K562 (cell line): ENCODE data around the gene RBM12. TPM values are rescaled to one million over a fixed set of nuclear protein-coding genes. Genes with fewer than 3 reads are reported as not detected.

Source experiments
- ATAC-seq: fragments of 200-7000 bp; cut with Tn5 transposase; 3 replicates; pipeline ENCODE4 v1.9.1; 2020; ENCODE audit warnings: moderate library complexity
- BruUV-seq: library from RNA; stranded (reverse); fragments of 400-500 nt; replicated peaks from 2 replicates; lab custom pipeline; 2021; lab: Mats Ljungman, UMichigan
- CTCF ChIA-PET: fragments of 300-600 bp; formaldehyde crosslinking; extraction: SDS; loops from one replicate; lab custom pipeline; 2021; ENCODE audit warnings: low intra/inter-chr PET ratio; lab: Yijun Ruan, JAX
- POLR2A ChIA-PET: fragments of 300-600, 350-650 bp; sonication (Branson Sonifier 250); formaldehyde crosslinking; extraction: SDS; loops from one replicate; lab custom pipeline; 2021; ENCODE audit warnings: antibody characterized with exemption, inconsistent platforms; lab: Yijun Ruan, JAX
- DNase-seq, 4 experiments: peaks; one replicate each; pipeline versions ENCODE4 v3.0.0 to v3.0.0-alpha.2; 2011 to 2018; ENCODE audit warnings: low spot score in 3 of 4, mixed read lengths in 3 of 4; ENCODE audit errors: extremely low read depth in 1 of 4
- FAIRE-seq: peaks from 2 replicates; lab custom pipeline; 2011; peaks lifted over from hg19 to GRCh38; lab: Jason Lieb, UNC
- H2AFZ ChIP-seq: 2 replicates; pipeline ENCODE4 v1.6.0; 2011; ENCODE audit warnings: low read depth, low read length, control low read depth, inconsistent platforms
- H3K27ac ChIP-seq: fragments of 200-600 bp; 3 replicates; pipeline ENCODE4 v1.8.0; 2011; ENCODE audit warnings: low read depth, mild to moderate bottlenecking, control low read depth, inconsistent platforms, low read length, moderate library complexity, mixed read lengths; ENCODE audit errors: extremely low read depth
- H3K27me3 ChIP-seq, 2 experiments: fragments of 300-600 bp in 1 of 2; 2 replicates in 1 of 2; 3 replicates in 1 of 2; pipeline versions ENCODE4 v1.6.0 to v1.8.0; 2011; ENCODE audit warnings: inconsistent platforms in 2 of 2, low read length in 2 of 2, mild to moderate bottlenecking in 1 of 2, mixed read lengths in 1 of 2, moderate library complexity in 1 of 2; ENCODE audit not compliant: control insufficient read depth in 2 of 2, insufficient read depth in 2 of 2
- H3K36me3 ChIP-seq: fragments of 300-600 bp; 3 replicates; pipeline ENCODE4 v1.8.0; 2011; ENCODE audit warnings: mild to moderate bottlenecking, low read length, inconsistent platforms; ENCODE audit not compliant: control insufficient read depth, insufficient read depth
- H3K4me1 ChIP-seq, 2 experiments: fragments of 200-600 bp in 1 of 2; replicated peaks in 1 of 2; 2 replicates in 1 of 2; 3 replicates in 1 of 2; pipeline versions ENCODE4 v1.5.1 to v1.8.0; 2011; ENCODE audit warnings: inconsistent platforms in 2 of 2, low read length in 2 of 2, mild to moderate bottlenecking in 1 of 2, mixed read lengths in 1 of 2, moderate library complexity in 1 of 2; ENCODE audit not compliant: control insufficient read depth in 2 of 2, insufficient read depth in 2 of 2
- H3K4me2 ChIP-seq: 2 replicates; pipeline ENCODE4 v1.6.1; 2011; ENCODE audit warnings: low read length, control low read depth, inconsistent platforms, mixed read lengths; ENCODE audit not compliant: insufficient read depth
- H3K4me3 ChIP-seq: fragments of 200-600 bp; sonication (generic), shearing (Covaris generic); 2 replicates; pipeline ENCODE4 v1.5.1; 2016; ENCODE audit warnings: control low read depth, inconsistent platforms
- H3K79me2 ChIP-seq: fragments of 200-600 bp; 3 replicates; pipeline ENCODE4 v1.8.0; 2011; ENCODE audit warnings: low read length, inconsistent platforms; ENCODE audit not compliant: control insufficient read depth, insufficient read depth
- H3K9ac ChIP-seq, 2 experiments: 2 replicates each; pipeline versions ENCODE4 v1.6.0 to v1.6.1; 2011; ENCODE audit warnings: low read depth in 2 of 2, low read length in 2 of 2, control low read depth in 1 of 2, inconsistent platforms in 1 of 2, mild to moderate bottlenecking in 1 of 2, mixed read lengths in 1 of 2; ENCODE audit not compliant: insufficient read depth in 1 of 2
- H3K9me1 ChIP-seq: one replicate; pipeline ENCODE4 v1.6.0; 2011; ENCODE audit warnings: inconsistent platforms, mild to moderate bottlenecking, low read length, moderate library complexity; ENCODE audit not compliant: control insufficient read depth, insufficient read depth
- H3K9me3 ChIP-seq: replicated peaks from 2 replicates; pipeline ENCODE4 v1.5.1; 2011; ENCODE audit warnings: low read depth, low read length, inconsistent platforms; ENCODE audit not compliant: control insufficient read depth, insufficient read depth
- H4K20me1 ChIP-seq: replicated peaks from 2 replicates; pipeline ENCODE4 v1.6.1; 2011; ENCODE audit warnings: low read length, inconsistent platforms, mixed read lengths; ENCODE audit not compliant: control insufficient read depth, insufficient read depth
- CBFA2T2 ChIP-seq: fragments of 450-650 bp; conservative IDR thresholded peaks from 2 replicates; pipeline ENCODE4 v1.6.1; 2017; ENCODE audit warnings: mild to moderate bottlenecking
- CHD2 ChIP-seq: IDR thresholded peaks from 2 replicates; pipeline ENCODE4 v1.6.1; 2011; ENCODE audit warnings: low read depth, low read length
- KLF10 ChIP-seq: fragments of 250-450 bp; sonication (Bioruptor Pico); IDR thresholded peaks from 2 replicates; pipeline ENCODE4 v1.6.1; 2021; ENCODE audit warnings: matching md5 sums
- NCOR1 ChIP-seq: fragments of 450-650 bp; IDR thresholded peaks from 2 replicates; pipeline ENCODE4 v1.6.1; 2016; ENCODE audit warnings: mild to moderate bottlenecking, moderate library complexity
- NFXL1 ChIP-seq: fragments of 450-650 bp; formaldehyde crosslinking; IDR thresholded peaks from 2 replicates; pipeline ENCODE4 v1.4.0; 2021; ENCODE audit warnings: mild to moderate bottlenecking
- NFYB ChIP-seq: IDR thresholded peaks from 2 replicates; pipeline ENCODE4 v1.6.1; 2011; ENCODE audit warnings: mild to moderate bottlenecking, moderate library complexity; ENCODE audit not compliant: insufficient read length; ENCODE audit errors: extremely low read depth
- TAF9B ChIP-seq: fragments of 450-650 bp; IDR thresholded peaks from 2 replicates; pipeline ENCODE4 v1.6.1; 2018; ENCODE audit warnings: mild to moderate bottlenecking; ENCODE audit not compliant: partially characterized antibody
- ZNF507 ChIP-seq: conservative IDR thresholded peaks from 2 replicates; pipeline ENCODE4 v1.6.1; 2017; ENCODE audit warnings: missing genetic modification characterization, missing compliant biosample characterization
- WGBS: fragments of 100-300 bp; shearing (Covaris generic); methylation state at CpG from one replicate; pipeline ENCODE4 v1.1.6; 2016; ENCODE audit warnings: low coverage, mixed read lengths; ENCODE audit not compliant: insufficient coverage; ENCODE audit errors: missing lambda C conversion rate; 5-methylcytosine and 5-hydroxymethylcytosine counted together
- in situ Hi-C: fragments of 300-500 bp; cut with MboI; formaldehyde crosslinking; loops from 4 replicates; pipeline ENCODE4 v1.15.0; 2018; ENCODE audit warnings: inconsistent platforms, mixed read lengths
- intact Hi-C: fragments of 100-400 bp; cut with micrococcal nuclease; formaldehyde crosslinking; loops from 2 replicates; pipeline ENCODE4 v1.14.2; 2022
- polyA plus RNA-seq, 8 experiments: library from polyadenylated mRNA; depleted of rRNA in 4 of 8; stranded (reverse) in 5 of 8; unstranded in 3 of 8; fragments of >200 nt; fragmentation: Nextera tagmentation in 2 of 8; fragmentation: Illumina TruSeq in 1 of 8; extraction: Ambion mirVana in 2 of 8; extraction: Trizol in 1 of 8; gene quantifications; 2 replicates each; pipeline versions ENCODE4 v1.2.1 to v1.2.3, GENCODE V29; 2011 to 2014; ENCODE audit warnings: inconsistent platforms in 1 of 8, missing spikeins in 1 of 8
- total RNA-seq, 7 experiments: library from RNA; depleted of rRNA in 6 of 7; stranded (reverse); fragments of >200 nt in 6 of 7; fragmentation: Illumina TruSeq in 2 of 7; extraction: Trizol in 2 of 7; gene quantifications; 2 replicates each; pipeline versions ENCODE4 v1.2.1 to v1.2.3, GENCODE V29; 2011 to 2021; ENCODE audit warnings: low replicate concordance in 1 of 7
- TF ChIP-seq, protein P1 (sequence below): fragments of 450-650 bp; IDR thresholded peaks from 2 replicates; pipeline ENCODE4 v1.6.1; 2016; ENCODE audit warnings: borderline replicate concordance
- TF ChIP-seq, protein P2 (sequence below): fragments of 200-600 bp; sonication (generic); IDR thresholded peaks from one replicate; pipeline ENCODE4 v1.6.1; 2012; ENCODE audit warnings: mild to moderate bottlenecking, low read depth, low read length, inconsistent platforms

The RBM12 gene
- total and polyA plus RNA-seq, 9 of the 15 experiments (the other 6 are each of a cell fraction or from before 2014, with no cell fraction given): 5.0 to 162 (median 73.3) TPM

DNA sequence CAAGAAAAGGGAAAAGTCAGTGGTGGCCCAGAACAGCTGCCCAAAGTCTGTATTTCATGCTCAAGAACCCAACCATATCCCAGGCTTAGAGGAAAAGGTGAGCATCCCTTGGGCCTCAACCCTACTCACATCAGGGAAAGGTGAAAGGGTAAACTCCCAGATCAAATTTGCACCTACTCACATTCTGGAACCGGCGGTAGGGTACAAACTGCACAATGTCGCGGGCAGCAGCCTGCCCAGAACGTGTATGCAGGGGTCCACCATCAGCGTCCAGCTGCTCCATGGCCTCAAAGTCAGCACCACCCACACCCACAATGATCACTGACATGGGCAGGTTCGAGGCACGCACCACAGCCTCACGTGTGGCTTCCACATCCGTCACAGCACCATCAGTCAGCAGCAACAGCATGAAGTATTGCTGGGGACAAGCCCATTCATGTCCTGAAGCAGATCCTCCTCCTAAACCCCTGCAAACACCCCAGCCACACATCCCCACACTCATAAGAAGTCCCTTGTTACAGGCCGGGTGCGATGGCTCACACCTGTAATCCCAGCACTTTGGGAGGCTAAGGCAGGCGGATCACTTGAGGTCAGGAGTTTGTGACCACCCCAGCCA is 38.2 kb downstream of the RBM12 start:
- Histone ChIP-seq H3K4me2 (no peak overlapping the region), H3K4me3 (no peak overlapping the region), H3K27ac (no peak overlapping the region), H3K36me3 (peaks cover 55% of the 10 kb centered on the region; the same call in 2 of the 3 replicates), H3K4me1 (no peaks in the 10 kb centered on the region), H4K20me1 (no peaks in the 10 kb centered on the region), H2AFZ (no peak overlapping the region), H3K27me3 (no peaks in the 10 kb centered on the region), H3K79me2 (no peaks in the 10 kb centered on the region), H3K9me3 (no peaks in the 10 kb centered on the region), H3K9me1 (no peaks in the 10 kb centered on the region), H3K9ac (peak overlapping the region in 1 of 2 experiments; percentile 43; a peak in 1 of 4 replicates)
- no peak for FAIRE-seq
- BruUV-seq: TSS peak; percentile 61
- WGBS: 94% methylated on average over 13 of the region's 13 CpGs
- no peak for ATAC-seq
- ChIA-PET CTCF (no interaction called here), POLR2A (interaction anchor here (0.6 kb wide), 2 partner anchors 71 to 876 kb away, joined by 3 read pairs; no protein-coding TSS in a partner anchor)
- in situ Hi-C loops (no loop called here), intact Hi-C loops (no loop called here)
- no peak for DNase-seq
- TF ChIP-seq TAF9B (no peak), NFYB (no peak), KLF10 (no peak), CHD2 (no peak), NFXL1 (no peak), NCOR1 (no peak), ZNF507 (tag) (no peak), CBFA2T2 (no peak)
- TF ChIP-seq, protein P1, sequence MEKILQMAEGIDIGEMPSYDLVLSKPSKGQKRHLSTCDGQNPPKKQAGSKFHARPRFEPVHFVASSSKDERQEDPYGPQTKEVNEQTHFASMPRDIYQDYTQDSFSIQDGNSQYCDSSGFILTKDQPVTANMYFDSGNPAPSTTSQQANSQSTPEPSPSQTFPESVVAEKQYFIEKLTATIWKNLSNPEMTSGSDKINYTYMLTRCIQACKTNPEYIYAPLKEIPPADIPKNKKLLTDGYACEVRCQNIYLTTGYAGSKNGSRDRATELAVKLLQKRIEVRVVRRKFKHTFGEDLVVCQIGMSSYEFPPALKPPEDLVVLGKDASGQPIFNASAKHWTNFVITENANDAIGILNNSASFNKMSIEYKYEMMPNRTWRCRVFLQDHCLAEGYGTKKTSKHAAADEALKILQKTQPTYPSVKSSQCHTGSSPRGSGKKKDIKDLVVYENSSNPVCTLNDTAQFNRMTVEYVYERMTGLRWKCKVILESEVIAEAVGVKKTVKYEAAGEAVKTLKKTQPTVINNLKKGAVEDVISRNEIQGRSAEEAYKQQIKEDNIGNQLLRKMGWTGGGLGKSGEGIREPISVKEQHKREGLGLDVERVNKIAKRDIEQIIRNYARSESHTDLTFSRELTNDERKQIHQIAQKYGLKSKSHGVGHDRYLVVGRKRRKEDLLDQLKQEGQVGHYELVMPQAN: no peak
- TF ChIP-seq, protein P2, sequence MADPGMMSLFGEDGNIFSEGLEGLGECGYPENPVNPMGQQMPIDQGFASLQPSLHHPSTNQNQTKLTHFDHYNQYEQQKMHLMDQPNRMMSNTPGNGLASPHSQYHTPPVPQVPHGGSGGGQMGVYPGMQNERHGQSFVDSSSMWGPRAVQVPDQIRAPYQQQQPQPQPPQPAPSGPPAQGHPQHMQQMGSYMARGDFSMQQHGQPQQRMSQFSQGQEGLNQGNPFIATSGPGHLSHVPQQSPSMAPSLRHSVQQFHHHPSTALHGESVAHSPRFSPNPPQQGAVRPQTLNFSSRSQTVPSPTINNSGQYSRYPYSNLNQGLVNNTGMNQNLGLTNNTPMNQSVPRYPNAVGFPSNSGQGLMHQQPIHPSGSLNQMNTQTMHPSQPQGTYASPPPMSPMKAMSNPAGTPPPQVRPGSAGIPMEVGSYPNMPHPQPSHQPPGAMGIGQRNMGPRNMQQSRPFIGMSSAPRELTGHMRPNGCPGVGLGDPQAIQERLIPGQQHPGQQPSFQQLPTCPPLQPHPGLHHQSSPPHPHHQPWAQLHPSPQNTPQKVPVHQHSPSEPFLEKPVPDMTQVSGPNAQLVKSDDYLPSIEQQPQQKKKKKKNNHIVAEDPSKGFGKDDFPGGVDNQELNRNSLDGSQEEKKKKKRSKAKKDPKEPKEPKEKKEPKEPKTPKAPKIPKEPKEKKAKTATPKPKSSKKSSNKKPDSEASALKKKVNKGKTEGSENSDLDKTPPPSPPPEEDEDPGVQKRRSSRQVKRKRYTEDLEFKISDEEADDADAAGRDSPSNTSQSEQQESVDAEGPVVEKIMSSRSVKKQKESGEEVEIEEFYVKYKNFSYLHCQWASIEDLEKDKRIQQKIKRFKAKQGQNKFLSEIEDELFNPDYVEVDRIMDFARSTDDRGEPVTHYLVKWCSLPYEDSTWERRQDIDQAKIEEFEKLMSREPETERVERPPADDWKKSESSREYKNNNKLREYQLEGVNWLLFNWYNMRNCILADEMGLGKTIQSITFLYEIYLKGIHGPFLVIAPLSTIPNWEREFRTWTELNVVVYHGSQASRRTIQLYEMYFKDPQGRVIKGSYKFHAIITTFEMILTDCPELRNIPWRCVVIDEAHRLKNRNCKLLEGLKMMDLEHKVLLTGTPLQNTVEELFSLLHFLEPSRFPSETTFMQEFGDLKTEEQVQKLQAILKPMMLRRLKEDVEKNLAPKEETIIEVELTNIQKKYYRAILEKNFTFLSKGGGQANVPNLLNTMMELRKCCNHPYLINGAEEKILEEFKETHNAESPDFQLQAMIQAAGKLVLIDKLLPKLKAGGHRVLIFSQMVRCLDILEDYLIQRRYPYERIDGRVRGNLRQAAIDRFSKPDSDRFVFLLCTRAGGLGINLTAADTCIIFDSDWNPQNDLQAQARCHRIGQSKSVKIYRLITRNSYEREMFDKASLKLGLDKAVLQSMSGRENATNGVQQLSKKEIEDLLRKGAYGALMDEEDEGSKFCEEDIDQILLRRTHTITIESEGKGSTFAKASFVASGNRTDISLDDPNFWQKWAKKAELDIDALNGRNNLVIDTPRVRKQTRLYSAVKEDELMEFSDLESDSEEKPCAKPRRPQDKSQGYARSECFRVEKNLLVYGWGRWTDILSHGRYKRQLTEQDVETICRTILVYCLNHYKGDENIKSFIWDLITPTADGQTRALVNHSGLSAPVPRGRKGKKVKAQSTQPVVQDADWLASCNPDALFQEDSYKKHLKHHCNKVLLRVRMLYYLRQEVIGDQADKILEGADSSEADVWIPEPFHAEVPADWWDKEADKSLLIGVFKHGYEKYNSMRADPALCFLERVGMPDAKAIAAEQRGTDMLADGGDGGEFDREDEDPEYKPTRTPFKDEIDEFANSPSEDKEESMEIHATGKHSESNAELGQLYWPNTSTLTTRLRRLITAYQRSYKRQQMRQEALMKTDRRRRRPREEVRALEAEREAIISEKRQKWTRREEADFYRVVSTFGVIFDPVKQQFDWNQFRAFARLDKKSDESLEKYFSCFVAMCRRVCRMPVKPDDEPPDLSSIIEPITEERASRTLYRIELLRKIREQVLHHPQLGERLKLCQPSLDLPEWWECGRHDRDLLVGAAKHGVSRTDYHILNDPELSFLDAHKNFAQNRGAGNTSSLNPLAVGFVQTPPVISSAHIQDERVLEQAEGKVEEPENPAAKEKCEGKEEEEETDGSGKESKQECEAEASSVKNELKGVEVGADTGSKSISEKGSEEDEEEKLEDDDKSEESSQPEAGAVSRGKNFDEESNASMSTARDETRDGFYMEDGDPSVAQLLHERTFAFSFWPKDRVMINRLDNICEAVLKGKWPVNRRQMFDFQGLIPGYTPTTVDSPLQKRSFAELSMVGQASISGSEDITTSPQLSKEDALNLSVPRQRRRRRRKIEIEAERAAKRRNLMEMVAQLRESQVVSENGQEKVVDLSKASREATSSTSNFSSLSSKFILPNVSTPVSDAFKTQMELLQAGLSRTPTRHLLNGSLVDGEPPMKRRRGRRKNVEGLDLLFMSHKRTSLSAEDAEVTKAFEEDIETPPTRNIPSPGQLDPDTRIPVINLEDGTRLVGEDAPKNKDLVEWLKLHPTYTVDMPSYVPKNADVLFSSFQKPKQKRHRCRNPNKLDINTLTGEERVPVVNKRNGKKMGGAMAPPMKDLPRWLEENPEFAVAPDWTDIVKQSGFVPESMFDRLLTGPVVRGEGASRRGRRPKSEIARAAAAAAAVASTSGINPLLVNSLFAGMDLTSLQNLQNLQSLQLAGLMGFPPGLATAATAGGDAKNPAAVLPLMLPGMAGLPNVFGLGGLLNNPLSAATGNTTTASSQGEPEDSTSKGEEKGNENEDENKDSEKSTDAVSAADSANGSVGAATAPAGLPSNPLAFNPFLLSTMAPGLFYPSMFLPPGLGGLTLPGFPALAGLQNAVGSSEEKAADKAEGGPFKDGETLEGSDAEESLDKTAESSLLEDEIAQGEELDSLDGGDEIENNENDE: no peak
